Right renal cortex interstitium (tissue), 3 donors: ENCODE results near the gene NAT10. TPM values are rescaled to one million over a fixed set of nuclear protein-coding genes. Genes with fewer than 3 reads are reported as not detected.

Experiments used
- DNase-seq, 3 donors: peaks; one replicate each; pipeline ENCODE4 v3.0.0-alpha.2; 2013; ENCODE audit warnings: low read depth in 3 of 3, low spot score in 2 of 3
- polyA plus RNA-seq, 3 donors: library from polyadenylated mRNA; unstranded; fragments of 120-200 nt; gene quantifications; one replicate each; pipeline ENCODE4 v1.2.1, GENCODE V29; 2013; ENCODE audit not compliant: insufficient read length in 3 of 3

NAT10 gene
- polyA plus RNA-seq, 3 donors = 49.2 to 52.4 (median 49.5) TPM

DNA sequence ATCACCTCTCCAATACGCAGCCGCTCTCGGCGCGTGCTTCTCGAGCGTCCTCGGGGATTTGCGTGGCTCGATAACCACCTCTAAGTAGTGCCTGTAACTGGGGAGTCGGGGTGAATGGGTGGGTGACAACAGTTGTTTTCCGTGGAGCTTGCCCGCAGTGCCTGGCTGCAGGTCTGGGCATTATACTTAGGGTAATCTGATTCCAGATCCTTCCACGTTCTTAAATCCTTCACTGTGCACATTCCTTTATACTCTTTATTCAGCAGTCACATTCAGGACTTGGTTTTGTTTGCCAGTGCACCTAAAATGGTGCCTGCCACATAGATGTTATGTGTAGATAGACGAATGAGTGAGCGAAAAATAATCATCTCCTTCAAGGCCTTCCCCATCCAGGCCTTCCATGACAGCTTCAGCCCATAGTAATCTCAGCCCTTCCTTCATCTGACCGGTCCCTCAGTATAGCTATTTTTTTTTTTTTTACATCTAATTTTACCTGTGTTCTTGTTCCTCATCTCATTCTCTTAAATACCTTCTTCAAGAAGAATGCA lies 602 bp downstream of the NAT10 start:
- DNase-seq = no peak

DNA sequence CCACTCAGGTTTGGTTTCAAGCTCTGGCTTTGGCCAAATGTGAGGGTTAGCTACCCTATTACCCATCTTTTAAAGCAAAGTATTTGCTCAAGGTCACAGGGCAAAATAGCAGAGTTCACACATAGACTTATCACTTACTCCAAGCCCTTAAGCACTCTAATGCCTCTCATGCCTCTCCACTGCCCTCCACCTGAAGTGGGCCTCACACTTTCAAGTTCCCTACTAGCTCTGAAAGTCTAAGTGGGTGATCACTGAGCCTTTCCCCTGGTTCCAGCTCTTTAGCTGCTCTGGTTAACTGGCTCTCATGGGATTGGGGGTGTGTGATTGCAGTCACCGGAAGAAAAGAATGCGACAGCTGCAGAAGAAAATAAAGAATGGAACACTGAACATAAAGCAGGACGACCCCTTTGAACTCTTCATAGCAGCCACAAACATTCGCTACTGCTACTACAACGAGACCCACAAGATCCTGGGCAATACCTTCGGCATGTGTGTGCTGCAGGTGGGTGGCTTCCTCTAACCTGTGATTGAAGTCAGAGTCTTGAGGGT lies 6.4 kb downstream of the NAT10 start:
- no peak for DNase-seq

DNA sequence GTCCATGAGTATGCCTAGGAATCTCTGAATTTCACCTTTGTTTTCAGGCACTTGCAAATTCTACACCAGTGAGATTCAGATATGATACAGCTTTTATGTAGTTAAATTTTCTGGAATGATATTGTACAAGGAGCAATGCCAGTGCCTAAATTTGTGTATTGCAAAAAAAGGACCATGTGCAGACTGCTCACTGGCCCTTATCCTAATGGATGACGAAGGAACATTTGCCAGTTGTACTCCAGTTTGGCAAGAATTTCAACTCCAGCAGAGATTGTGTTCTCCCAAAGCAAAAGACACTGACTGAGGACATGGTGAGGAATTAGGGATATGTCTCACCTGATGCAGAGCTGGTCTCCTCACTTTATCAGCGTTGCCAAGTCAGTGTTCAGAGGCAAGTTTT lies 8.6 kb downstream of the NAT10 start:
- no peak for DNase-seq

DNA sequence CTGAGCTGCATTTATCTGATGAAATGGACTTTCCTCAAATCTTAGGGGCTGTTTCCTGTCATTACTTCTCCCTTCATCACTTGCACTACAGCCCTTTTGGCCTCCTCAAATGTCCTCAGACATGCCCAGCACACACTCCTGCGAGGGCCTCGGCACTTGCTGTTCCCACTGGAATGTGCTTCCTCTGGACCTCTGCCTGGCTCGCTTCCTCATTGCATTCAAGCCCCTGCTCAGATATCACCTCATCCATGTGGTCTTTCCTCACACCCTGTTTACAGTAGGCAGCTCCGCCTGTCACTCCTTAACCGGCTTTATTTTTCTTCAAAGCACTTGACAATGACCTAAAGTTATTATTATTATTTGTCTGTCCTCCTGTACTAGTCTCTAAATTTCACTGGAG lies 9.0 kb downstream of the NAT10 start:
- DNase-seq = no peak

DNA sequence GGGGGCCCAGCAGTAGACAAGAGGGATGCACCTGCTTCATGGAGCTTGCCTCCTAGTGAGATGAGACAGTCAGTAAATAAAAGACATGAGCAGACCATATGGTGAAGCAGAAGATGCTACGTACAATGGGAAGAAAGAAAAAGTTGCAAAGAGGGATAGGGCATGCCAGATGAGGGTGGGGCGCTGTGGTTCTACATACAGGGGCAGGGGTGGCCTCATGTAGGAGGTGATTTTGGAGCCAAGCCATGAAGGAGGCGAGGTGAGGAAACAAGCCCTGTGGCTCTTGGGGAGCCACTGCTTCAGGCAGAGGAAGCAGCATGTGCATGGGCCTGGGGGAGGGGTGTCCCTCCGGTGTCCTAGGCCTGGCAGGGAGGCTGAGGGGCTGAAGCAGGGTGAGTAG lies 15.2 kb downstream of the NAT10 start:
- no peak for DNase-seq

DNA sequence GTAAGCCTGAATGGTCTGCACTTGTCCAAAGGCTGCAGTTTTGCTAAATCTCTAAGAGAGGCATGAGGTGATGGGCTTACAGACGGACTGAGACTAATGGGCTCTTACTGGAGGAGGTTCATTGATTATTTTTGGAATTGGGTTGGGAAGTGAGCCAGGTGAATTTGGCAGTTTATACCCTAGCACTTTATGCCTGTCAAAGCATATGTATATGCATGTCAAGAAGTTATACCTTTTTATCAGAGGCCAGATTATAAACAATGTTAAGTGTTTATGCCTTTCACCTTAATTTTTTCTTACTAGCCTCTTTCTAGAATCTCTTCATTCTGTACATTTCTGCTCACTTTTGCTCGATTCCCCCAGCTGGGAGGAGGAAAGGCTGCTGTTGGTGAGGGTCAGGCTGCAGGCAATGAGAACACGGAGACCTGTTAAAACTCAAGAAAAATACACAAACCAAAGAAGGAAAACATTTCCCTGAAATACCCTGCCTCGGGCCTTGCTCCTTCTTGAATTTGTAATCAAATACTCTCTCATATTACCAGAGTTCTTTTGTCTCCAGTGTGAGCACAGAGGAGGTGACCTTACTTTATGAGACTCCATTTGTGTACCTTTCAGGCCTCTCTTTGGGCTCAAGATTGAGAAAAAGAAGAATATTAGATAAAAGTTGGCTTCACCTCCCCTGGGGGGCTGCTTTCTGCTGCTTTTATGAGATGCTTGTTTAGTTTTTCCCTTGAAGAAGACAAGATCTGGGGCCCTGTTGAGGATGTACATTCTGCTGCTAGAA lies 19.6 kb downstream of the NAT10 start:
- DNase-seq = no peak

DNA sequence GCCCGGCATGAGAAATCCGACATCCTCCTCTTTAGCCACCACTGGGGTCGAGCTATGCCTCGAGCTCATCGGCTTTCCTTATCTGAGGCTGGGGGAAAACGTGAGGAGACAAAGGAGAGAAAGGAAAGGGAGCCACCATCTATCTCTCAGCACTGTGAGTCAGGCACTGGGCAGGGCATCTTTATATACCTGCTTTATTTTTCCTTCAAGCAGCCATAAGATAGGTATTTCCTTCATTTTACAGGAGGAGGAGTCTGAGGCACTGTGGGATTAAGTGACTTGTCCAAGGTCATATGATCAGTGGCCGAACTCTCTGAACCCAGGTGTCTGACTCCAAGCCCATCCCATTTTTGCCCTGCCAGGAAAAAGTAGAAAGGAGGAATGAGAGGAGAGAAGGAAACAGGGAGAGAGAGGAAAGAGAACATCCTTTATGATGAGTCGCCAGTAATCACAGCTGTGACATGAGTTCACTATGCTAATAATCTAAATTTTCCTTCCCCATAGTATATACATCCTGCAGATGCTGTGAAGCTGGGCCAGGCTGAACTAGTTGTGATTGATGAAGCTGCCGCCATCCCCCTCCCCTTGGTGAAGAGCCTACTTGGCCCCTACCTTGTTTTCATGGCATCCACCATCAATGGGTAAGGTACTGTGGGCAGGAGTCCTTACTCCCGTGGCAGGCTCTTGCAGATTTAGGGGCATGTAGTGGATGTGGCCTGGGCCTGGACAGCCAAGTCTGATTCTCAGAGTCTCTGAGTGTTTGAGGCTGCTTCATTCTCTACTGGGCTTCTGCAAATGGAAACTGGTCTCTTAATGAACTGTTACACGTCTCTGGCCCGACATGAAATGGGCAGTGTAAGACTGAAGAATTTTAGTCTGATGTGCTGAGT lies 21.8 kb downstream of the NAT10 start:
- DNase-seq = no peak

DNA sequence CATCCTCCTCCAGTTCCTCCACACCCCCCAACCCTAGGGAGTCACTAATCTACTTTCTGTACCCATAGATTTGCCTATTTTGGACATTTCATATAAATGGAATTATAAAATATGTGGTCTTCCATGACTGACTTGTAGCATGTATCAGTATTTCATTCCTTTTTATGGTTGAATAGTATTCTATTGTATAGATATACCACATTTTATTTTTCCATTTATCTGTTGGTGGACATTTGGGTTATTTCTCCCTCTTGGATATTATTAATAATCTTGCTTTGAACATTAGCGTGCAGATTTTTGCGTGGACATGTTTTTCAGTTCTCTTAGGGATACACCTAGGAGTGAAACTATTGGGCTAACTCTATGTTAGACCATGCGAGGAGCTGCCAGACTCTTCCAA lies 23.4 kb downstream of the NAT10 start:
- DNase-seq = no peak

GRCh38 chr11:34132261-34132965 lies 27.0 kb downstream of the NAT10 start:
- DNase-seq = no peak

GRCh38 chr11:34134765-34135164 lies 29.3 kb downstream of the NAT10 start:
- DNase-seq = no peak

GRCh38 chr11:34135439-34135838 lies 30.0 kb downstream of the NAT10 start:
- DNase-seq = no peak

DNA sequence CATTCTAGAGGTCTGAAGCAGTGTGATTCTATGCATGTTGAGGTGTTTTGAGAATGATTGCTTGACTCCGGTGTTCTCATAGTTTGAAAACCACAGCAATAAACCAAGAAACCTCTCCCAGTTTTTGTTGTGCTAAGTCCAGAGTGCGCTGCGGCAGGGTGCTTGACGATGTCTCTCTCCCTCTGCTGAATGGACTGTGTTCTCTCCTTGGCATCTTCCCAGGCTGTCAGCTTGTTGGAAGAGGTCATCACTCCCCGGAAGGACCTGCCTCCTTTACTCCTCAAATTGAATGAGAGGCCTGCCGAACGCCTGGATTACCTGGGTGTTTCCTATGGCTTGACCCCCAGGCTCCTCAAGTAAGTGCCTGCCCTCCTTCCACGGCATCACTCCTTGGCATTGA lies 31.0 kb downstream of the NAT10 start:
- no peak for DNase-seq

DNA sequence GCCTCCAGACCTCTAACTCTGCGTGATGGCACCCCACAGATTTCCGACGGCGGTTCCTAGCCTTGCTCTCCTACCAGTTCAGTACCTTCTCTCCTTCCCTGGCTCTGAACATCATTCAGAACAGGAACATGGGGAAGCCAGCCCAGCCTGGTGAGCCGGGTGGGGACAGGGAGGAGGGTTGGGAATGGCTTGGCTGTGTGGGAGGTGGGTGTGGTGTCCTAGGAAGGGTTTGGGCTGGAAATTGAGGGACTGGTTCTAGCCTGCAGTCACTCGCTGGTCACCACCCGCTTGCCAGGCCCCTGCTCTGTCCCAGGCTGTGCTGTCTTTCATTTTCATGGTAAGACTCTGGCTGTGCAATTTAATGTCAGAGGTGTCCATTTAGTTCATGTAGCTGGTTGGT lies 33.9 kb downstream of the NAT10 start:
- DNase-seq = no peak

DNA sequence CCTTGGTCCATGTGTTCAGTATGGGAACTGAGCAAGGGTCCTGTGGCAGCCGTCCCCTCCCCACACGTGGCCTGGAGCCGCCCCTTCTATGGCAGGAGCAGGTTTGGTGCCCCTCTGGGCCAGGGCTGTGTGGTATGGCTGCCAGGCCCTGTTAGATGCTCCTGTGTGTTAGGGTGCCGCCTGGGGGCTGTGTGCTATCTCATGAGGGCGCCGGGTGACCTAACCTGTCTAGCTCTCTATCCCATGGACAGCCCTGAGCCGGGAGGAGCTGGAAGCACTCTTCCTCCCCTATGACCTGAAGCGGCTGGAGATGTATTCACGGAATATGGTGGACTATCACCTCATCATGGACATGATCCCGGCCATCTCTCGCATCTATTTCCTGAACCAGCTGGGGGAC lies 34.7 kb downstream of the NAT10 start:
- DNase-seq = no peak

DNA sequence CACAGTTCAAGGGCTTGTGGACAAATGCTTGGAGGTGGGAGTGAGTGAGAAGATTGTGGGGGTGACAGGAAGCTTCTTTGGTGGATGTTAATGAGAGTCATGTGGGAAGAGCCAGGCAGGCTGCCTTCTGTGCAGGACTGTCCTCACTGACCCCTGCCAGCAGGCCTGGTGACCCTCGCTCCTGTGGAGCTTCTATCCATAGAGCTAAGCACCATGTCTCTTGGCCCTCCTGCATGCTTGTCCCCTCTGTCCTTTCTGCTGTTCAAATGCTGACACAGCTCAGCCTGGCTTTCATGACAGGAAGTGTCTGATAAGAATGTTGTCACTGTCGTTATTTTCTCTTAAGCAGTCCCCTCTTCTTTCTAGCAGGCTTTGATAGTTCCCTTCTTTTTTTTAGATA lies 37.6 kb downstream of the NAT10 start:
- DNase-seq = no peak

- DNase-seq = no peak
These were observed 39.6 kb downstream of the NAT10 start for GRCh38 chr11:34145073-34145472.

DNA sequence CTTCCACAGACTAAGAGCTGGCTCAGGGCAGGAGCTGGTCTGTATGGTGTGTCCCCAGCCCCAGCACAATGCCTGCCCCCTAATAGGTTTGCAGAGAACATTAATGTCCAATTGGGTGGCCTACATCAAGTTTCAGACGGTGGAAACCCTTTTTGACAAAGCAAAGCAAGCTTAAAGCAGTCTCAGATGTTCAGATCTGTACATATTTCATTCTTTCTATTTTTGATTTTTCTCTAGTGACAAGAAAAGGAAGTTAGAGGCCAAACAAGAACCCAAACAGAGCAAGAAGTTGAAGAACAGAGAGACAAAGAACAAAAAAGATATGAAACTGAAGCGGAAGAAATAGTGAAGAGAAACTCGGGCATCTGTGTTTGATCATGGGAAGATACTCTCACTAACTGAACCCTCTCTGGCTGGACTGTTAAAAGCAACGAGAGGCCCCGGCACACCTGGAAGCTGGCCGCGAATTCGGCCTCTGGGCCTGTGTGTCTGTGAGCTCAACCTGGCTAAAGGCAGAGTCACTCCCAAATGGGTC lies 40.5 kb downstream of the NAT10 start:
- no peak for DNase-seq

- no peak for DNase-seq
These were observed 41.0 kb downstream of the NAT10 start for GRCh38 chr11:34146411-34146810.

GRCh38 chr11:34146866-34147265 lies 41.4 kb downstream of the NAT10 start:
- no peak for DNase-seq

- DNase-seq = no peak
These were observed 42.2 kb downstream of the NAT10 start for GRCh38 chr11:34147581-34147980.
